Gastrocnemius medialis (tissue), 4 donors: Measurements from ENCODE around the gene TSPAN2.

ENCODE experiments used
- POLR2A ChIP-seq, 2 donors: fragments of 450-650 bp; IDR thresholded peaks; one replicate each; pipeline ENCODE4 v1.6.1; 2017; ENCODE audit warnings: antibody characterized with exemption in 2 of 2, mild to moderate bottlenecking in 2 of 2, moderate library complexity in 2 of 2
- TF ChIP-seq, protein P1 (sequence below), 5 experiments: fragments of 450-650 bp in 3 of 5; fragments of 200-600 bp in 2 of 5; sonication (generic) in 2 of 5; IDR thresholded peaks in 4 of 5; conservative IDR thresholded peaks in 1 of 5; 1 replicate in 4 of 5; 2 replicates in 1 of 5; pipeline ENCODE4 v1.5.1; 2016 to 2019; ENCODE audit warnings: antibody characterized with exemption in 5 of 5, mild to moderate bottlenecking in 3 of 5, moderate library complexity in 3 of 5

DNA sequence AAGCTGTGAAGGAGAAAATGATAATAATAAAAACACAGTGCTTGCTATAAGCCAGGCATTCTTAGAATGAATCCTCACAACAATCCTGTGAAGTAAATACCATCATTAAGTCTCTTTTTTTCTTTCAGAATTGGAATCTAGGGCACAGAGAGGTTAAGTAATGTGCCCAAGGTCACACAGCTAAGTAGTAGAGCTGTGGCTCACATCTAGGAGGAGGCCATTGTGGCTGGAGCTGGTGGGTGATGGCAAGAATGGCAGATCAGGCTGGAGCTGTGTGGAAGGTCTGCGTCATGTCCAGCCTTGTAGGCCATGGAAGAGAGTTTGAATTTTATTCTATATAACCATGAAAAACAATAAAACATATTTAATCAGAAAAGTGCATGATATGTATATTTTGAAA lies 38.2 kb upstream of the TSPAN2 start:
- TF ChIP-seq, protein P1, sequence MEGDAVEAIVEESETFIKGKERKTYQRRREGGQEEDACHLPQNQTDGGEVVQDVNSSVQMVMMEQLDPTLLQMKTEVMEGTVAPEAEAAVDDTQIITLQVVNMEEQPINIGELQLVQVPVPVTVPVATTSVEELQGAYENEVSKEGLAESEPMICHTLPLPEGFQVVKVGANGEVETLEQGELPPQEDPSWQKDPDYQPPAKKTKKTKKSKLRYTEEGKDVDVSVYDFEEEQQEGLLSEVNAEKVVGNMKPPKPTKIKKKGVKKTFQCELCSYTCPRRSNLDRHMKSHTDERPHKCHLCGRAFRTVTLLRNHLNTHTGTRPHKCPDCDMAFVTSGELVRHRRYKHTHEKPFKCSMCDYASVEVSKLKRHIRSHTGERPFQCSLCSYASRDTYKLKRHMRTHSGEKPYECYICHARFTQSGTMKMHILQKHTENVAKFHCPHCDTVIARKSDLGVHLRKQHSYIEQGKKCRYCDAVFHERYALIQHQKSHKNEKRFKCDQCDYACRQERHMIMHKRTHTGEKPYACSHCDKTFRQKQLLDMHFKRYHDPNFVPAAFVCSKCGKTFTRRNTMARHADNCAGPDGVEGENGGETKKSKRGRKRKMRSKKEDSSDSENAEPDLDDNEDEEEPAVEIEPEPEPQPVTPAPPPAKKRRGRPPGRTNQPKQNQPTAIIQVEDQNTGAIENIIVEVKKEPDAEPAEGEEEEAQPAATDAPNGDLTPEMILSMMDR (IDR thresholded peaks at IDR 0.05 in 4 of 5, conservative IDR thresholded peaks at IDR 0.05 in 1 of 5) = no peak
- TF ChIP-seq POLR2A (IDR thresholded peaks at IDR 0.05) = no peak
